HK-2 (cell line): ENCODE data around the gene PMEPA1.
A peak's percentile ranks its signal among the peaks of the same experiment; 100 is the strongest.
"Not testable (repeated sequence)": the region's sequence is repeated elsewhere in the genome, so short reads cannot be mapped to it uniquely, and the experiment has no call there.

Experiments
- DNase-seq: peaks from one replicate; pipeline ENCODE4 v3.0.0-alpha.2; 2018; ENCODE audit not compliant: unreplicated experiment

Gene PMEPA1

DNA sequence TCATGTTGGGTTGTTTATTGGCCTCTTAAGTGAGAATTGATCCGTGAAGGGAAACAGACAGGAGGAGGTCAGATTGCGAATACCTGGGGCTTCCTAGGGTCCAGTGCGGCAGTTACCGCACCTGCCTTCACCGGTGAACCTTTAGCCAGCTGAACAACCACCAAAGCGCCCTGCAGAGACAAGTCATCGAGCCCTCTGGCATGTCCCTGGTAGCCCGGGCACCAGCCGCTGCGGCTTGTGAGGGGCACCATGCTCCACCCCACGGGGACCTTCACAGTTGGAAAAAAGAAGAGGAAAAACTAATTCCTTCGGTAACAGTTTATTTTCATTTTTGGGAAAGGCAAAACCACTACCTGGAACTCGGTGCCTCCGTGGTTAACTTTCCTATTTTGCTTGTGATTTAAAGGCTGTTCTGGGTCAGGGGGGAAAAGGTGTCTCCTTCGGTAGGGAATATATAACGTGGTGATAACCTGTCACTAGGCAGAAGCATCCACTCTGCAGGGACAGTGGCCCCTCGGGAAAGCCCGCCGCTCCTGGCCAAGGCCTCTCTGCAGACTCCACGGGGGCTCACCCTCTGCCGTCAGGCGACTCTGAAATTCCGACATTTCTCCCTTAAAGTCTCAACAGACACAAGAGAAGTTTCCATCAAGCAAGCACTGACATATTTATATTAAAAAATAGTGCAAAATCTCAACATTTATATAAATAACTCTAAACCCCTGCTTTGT lies 58.9 kb downstream of the PMEPA1 start:
- DNase-seq, result peak; percentile 1

DNA sequence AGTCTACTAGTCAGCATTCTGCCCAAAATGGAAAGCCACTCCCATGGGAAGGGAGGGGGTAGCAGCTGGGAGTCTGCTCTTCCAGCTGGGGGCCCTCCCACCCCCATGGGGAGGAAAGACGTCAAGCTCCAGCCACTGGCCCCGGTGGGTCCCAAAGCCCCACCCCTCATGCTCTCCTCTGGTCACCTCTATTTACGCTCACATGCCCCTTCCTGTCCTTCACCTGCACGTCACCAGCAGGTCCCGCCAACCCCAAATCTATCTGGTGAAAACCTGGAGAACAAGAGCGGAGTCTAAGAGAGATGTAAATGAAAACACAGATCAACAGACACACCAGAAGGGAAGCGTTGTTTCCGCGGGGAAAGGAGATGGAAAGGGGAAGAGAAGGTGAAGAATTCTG lies 59.5 kb downstream of the PMEPA1 start:
- DNase-seq, result no peak

DNA sequence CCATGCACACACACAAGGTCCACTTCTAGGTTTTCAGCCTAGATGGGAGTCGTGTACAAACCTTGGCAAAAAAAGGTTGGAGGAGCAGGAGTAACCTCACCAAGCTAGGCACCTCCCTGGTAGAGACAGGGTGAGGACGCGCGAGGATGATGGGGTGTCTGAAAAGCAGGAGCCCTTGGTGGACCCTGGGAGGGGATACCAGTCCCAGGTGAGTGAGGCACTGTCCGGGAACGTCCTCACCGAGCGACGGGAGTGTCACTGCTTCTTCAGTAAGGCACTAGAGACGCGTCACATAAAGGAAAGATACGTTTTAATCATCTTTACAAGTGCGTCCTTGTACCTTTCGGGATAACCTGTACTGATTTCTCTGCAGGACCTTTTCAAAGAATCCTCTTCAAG lies 60.2 kb downstream of the PMEPA1 start:
- DNase-seq, result no peak

DNA sequence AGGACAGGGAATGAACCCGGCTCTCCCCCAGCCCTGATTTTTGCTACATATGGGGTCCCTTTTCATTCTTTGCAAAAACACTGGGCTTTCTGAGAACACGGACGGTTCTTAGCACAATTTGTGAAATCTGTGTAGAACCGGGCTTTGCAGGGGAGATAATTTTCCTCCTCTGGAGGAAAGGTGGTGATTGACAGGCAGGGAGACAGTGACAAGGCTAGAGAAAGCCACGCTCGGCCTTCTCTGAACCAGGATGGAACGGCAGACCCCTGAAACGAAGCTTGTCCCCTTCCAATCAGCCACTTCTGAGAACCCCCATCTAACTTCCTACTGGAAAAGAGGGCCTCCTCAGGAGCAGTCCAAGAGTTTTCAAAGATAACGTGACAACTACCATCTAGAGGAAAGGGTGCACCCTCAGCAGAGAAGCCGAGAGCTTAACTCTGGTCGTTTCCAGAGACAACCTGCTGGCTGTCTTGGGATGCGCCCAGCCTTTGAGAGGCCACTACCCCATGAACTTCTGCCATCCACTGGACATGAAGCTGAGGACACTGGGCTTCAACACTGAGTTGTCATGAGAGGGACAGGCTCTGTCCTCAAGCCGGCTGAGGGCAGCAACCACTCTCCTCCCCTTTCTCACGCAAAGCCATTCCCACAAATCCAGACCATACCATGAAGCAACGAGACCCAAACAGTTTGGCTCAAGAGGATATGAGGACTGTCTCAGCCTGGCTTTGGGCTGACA lies 60.8 kb downstream of the PMEPA1 start:
- no peak for DNase-seq

DNA sequence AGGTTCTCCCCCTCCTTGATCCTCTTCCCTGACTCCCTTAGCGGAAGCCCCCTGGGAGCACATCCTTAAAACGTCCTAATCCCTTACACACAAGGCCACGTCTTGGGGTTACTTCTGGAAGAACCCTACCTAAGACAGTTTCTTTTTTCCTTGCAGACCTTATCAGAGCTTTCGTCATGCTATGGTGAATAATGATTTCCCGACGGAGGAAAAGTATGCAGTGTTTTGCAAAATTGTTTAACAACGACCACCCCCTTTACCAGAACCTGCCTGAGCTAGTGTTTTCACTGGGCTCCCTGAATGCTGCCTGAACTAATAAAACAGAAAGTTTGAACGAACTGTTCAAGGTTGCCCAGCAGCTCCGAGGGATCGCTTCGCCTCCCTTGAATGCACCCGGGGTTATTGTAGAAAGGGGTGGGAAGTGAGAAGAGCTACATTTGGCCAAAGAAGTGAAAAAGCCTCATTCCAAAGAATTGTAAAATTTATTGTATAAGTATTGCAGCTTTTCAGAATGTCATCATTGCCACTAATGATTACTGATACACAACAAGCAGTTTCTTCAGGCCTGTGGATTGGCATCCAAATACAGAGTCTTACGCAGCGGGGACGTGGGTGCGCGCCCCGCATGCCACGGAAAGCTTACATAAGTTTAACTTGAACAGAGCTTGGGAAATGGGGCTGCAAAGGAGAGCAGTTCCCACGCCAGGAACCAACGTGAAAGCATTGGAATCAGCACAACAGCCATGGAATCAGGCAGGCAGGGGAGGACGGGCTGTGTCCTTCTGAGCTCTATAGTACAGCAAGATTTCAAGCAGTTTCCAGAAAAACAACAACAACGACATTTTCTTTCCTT lies 61.7 kb downstream of the PMEPA1 start:
- no peak for DNase-seq

DNA sequence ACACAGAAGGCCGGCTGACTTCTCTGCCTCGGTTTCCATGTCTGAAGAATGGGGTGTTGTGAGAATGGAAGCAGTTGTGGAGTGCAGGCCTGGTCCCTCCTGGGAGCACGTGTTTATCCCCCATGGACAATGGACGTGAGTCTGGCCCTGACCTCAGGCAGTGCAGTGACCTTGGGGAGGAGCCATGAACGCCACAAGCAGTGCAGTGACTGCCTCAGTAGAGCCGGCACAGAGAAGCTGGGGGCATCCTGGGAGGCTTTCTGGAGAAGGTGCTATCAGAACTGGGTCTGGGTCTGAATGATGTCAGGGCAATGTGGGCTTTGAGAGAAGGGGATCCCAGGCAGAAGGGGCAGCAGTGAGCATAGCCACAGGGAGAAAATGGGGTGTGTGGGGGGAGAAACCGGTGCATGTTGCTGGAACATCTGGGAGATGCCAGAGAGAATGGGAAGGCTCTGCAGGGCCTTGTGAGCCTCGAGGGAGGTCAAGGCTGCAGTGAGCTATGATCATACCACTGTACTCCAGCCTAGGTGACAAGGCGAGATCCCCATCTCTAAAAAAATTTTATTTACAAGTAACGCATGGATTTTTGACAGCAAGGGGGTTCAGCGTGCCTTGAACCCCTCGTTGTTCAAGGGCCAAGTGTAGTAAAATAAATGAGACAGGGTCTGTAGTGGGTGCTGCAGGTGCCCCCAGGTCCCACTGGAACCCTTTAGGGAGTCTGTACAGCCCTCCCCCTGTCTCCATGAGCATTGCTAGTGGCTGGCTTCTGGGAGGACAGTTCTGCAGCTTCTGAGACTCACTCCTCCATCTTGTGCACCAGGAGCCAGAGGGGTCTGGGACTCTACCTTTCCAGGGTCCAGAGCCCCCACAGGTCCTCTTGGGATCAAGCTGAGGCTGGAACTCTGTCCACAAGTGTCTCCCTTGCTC lies 62.5 kb downstream of the PMEPA1 start:
- DNase-seq, result no peak

DNA sequence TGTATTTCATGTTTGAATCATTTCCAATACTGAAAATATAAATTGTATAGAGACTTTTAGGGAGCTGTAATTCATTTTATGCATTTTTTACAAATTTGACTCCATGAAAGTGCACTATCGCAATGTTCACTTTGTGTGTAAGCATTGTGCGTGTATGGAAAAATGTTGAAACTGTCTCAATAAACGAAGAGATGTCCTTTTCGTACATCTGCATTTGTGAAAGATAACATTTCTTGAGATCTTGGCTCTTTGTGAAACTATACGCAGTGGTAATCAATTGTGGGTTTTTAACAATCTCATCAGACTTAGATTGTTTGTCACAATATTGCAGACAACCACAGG lies 70.9 kb downstream of the PMEPA1 start:
- DNase-seq, result no peak

DNA sequence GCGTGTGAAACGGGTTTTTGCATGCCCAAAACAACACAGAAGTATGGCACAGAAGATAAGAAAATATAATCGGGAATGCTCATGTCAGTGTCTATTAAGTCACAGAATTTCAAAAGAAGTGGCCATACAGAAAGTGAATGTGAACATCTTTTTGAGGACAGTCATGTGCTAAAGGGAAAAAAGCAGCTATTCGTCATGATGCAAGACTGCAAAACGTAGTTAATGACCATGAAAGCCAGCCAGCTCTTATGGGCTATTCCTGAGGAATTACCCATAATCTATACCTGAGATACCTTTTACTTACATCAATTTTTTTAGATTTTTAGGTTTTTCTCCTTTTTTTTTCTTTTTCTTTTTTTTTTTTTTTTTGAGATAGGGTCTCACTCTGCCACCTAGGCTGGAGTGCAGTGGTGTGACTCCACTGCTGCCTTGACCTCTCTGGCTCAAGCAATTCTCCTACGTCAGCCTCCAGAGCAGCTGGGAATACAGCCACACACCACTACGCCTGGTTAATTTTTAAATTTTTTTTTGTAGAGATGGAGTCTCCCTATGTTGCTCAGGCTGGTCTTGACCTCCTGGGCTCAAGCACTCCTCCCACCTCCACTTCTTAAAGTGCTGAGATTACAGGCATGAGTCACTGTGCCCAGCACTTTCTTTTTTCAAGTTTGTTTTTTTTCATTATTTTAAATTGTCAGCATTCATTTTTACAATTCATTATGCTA lies 71.5 kb downstream of the PMEPA1 start:
- peak; percentile 59 for DNase-seq

DNA sequence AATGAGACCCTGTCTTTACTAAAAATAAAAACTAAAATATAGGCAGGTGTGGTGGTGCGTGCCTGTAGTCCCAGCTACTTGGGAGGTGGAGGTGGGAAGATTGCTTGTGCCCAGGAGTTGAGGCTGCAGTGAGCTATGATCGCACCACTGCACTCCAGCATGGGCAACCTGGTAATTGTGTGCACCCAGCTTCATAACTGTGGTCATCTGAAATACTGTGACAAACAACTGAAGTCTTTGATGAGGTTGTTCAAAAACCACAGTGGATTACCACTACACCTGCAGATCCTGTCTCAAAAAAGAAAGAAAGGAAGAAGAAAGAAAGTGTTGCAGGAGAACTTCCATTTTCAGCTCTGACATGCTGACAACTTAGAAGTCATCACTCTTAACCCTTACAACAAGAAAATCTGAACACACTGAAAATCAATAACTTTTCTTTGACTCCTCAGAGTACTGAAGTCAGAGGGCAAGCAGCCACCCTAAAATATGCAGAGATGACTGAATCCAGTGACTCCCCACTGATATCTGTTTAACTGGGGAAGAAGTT lies 75.8 kb downstream of the PMEPA1 start:
- no peak for DNase-seq

DNA sequence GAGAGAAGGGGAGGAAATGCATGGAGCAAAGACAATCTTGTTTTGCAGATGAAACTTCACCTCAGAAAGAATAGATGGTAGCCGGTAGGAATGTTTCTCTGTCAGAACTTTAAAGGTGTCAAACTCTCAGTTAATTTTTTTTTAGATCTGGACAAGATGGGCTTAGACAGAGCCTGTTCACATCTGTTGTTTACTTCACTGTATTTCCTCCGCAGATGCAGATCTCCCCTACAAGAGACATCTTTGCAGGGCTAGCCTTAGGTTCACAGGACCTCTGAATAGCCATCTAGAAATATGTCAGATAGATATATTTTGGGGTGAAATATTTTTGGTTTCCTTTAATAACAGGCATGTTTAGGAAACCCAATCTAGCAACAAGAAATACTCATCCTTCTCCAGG lies 77.5 kb downstream of the PMEPA1 start:
- no peak for DNase-seq

DNA sequence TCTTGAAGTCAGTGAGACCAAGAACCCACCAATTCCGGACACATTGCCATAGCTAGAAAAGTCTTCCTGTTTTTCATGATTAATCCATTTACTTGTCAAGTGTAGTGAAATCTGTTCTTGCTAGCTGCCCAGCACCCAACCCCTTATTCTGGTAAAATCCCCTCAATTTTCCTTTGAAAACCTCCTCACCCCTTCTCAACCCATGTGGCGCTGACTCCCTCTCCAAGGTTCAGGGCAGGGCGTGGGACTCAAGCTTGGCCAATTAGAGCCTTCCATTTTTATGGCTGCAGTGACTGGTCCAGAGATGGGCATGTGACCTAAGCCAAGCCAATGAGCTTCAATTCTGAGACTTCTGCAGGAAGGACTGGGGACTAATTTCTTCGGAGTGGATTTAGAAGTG lies 79.8 kb downstream of the PMEPA1 start:
- DNase-seq, result no peak

DNA sequence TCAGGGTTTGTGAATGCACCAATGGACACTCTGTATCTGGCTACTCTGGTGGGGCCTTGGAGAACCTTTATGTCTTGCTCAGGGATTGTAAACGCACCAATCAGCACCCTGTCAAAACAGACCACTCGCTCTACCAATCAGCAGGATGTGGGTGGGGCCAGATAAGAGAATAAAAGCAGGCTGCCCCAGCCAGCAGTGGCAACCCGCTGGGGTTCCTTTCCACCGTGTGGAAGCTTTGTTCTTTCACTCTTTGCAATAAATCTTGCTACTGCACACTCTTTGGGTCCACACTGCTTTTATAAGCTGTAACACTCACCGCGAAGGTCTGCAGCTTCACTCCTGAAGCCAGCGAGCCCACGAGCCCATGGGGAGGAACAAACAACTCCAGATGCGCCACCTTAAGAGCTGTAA lies 80.3 kb downstream of the PMEPA1 start:
- DNase-seq, result not testable (repeated sequence)

DNA sequence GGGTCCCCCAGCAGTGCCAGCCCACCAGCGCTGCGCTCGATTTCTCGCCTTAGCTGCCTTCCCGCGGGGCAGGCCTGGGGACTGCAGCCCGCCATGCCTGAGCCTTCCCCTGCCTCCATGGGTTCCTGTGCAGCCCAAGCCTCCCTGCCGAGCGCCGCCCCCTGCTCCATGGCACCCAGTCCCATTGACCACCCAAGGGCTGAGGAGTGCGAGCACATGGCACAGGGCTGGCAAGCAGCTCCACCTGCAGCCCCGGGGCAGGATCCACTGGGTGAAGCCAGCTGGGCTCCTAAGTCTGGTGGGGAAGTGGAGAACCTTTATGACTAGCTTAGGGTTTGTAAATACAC lies 80.9 kb downstream of the PMEPA1 start:
- not testable (repeated sequence) for DNase-seq

DNA sequence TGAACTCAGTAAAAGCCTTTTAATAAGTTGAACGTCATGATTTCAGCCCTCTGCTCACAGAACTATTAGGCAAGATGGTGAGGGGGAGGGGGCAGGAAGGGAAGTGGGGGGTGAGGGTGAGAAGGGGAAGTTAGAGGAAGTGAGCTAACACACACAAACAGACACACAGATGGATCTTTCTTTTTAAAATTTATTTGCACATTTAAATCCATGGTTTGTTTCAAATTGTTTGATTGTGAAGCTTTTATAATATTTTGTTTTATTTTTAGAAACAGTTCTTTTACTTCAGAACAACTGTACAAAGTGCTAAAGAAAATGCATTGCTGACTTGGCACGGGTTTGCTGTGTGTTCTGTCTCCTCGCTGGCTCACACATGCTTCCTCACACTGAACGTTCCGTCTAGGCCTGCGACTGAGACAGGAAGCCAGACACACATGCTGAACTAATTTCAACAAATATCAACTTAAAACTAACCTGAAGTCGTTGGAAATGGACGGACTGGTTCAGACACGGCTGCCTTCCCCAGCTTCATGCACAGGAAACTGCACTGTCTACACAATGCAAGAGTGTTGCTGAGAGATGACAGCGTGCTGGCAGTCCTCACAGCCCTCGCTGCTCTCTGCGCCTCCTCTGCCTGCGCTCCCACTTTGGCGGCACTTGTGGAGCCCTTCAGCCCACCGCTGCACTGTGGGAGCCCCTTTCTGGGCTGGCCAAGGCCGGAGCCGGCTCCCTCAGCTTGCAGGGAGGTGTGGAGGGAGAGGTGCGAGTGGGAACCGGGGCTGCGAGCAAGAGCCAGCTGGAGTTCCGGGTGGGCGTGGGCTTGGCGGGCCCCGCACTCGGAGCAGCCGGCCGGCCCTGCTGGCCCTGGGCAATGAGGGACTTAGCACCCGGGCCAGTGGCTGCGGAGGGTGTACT lies 81.5 kb downstream of the PMEPA1 start:
- DNase-seq, result no peak

DNA sequence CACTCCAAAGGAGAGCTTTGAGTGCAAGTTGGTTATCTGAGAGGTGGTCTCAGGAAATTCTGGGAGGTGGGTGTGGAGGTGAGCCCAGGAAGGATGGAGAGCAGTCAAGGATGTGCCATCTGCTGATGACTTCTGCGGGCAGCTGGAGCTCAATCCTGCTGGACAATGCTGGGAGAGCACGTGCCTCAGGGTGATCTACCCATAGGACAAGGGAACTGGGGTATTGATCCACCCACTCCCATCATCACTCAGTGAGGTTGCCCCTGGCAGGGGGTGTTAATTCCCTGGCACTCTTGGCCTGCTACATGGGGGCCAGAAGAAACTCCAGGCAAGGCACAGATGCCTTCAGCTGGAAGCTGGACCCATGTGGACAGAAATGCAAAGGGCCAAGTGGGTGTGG lies 82.5 kb downstream of the PMEPA1 start:
- no peak for DNase-seq

DNA sequence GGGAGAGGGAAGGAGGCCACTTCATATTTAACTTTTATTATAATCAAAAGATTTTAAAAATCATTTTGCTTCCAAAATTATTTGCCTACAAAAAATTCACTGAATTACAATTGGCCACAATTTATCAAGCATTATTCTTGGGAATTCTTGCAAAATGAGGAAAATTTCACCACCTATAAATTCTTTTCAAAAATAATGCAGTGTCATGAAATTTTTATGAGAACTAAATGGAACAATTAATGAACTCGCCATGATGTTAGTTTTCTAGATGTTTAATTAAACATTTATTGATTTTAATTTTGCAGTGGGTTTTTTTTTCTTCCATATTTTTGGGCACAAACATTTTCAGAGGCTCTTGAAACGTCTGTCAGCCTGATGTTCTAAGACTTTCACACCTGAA lies 83.8 kb downstream of the PMEPA1 start:
- DNase-seq, result no peak

DNA sequence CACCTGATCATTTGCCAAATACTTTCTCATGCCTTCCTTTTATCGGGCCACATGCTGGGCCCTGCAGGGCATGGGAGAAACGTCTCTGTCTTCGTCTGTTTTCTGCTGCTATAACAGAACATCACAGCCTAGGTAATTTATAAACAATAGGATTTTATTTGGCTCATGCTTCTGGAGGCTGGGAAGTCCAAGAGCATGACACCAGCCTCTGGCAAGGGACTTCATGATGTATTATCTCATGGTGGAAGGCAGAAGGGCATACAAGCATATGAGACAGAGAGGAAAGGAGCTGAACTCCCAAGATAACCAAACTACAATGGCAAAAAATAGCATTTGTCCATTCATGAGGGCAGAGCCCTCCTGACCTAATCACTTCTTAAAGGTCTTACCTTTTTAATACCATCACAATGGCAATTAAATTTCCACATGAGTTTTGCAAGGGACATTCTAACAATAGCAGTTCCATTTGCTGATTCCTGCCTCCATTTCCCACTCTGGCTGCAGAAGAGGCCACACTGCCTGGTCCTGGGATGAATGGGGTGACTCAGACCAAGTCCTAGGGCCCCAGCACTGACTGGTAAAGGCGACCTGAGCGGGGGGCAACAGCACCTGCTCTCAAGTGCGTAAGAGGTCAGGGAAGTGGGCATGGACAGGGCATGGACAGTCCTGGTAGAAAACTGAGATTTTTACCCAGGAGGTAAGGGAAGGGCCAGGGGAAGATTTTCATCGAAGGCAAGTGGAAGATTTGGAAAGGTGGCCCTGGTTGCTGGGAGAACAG lies 84.4 kb downstream of the PMEPA1 start:
- DNase-seq, result no peak

DNA sequence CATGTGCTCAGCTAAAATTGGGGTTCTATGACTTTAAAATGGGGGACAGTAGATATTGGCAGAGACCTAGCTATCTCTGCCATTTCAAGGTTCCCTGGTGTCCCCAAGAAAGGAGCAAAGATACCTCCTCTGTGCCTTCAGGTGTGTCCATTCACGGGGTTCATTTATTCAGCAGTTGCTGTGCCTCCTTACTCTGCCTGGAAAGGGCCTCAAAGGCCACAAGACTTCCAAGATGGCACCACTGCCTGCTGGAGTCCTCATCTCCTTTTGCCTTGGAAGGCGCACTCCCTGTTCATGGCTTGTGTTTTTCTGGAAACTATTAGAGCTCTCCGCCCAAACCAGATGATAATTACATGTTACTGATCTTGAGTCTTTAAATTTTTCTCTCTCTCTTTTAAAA lies 85.7 kb downstream of the PMEPA1 start:
- DNase-seq, result no peak
